HG02970 (cell line): ENCODE data around the gene NOTCH3.
A peak's percentile ranks its signal among the peaks of the same experiment; 100 is the strongest.

Experiments
- ATAC-seq: cut with Tn5 transposase; IDR thresholded peaks from one replicate; pipeline ENCODE4 v1.9.1; 2021; ENCODE audit warnings: mild to moderate bottlenecking, moderate library complexity, moderate number of reproducible peaks; ENCODE audit not compliant: unreplicated experiment, low FRiP score

NOTCH3 gene

DNA sequence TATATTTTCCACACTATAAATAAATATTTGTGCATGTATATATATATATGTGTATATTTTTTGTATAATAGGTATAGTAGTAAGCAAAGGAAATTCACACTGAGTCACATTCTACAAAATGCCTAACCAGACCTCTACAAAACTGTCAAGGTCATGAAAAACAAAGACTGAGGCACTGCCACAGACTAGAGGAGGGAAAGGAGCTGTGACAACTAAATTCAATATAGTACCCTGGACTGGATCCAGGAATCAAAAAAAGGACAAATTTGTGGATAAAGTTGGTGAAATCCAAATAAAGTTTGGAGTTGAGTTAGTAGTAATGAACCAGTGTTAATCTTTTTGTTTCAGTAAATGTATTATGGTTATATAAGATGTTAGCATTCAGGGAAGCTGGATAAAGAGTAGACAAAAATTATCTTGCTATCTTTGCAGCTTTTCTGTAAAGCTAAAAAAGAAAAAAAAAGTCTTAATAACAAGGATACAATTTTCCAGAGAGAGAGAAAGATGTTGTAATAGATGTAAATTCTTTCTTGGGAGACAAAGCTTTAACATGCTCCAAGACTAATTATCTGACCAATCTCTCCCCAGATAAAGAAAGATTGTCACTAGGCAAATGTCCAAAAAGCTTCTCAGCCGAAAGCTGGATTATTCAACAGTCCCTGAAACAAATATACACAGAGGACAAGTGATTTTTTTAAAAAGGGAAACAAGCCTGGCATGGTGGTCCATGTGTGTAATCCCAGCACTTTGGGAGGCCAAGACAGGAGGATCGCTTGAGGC, 74.5 kb downstream of the NOTCH3 start:
- no peak for ATAC-seq

DNA sequence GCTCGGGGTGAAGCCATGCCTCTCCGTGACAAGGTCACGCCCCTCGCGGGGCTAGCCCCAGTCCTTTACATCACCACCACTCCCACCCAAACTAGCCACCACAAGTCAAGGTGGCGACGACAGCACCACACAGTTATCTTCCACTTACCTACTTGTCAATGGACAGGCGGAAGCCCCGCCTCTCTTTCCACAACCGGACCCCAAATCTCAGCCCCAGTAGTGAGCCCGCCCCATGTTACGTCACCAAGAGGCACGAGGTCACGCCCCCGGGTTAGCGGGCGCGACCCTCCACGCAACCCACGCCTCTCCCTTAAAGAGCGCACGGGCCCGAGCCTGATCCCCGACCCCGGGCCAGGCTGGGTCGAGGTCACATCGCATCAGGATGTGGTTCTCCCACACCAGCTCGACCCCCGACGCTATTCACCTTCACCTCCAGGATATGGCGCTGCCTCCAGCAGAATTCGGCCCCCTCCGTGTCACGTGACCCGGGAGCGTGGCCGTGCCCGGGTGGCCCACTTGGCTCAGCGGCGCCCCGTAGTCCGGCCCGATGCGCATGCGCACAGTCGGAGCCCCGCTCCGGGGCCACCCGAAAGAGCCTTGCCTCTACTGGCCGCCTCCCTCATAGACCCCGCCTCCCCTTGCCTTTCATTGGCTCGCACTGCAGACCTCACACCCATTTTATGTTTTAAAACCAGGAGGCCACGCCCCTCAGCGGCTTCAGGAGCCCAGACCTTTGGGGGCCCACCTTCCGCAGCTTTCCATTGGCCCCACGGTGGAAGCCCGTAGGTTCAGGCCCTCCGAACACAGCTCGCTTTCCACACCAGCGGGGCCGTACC, 75.3 kb downstream of the NOTCH3 start:
- ATAC-seq, result peak; percentile 96

DNA sequence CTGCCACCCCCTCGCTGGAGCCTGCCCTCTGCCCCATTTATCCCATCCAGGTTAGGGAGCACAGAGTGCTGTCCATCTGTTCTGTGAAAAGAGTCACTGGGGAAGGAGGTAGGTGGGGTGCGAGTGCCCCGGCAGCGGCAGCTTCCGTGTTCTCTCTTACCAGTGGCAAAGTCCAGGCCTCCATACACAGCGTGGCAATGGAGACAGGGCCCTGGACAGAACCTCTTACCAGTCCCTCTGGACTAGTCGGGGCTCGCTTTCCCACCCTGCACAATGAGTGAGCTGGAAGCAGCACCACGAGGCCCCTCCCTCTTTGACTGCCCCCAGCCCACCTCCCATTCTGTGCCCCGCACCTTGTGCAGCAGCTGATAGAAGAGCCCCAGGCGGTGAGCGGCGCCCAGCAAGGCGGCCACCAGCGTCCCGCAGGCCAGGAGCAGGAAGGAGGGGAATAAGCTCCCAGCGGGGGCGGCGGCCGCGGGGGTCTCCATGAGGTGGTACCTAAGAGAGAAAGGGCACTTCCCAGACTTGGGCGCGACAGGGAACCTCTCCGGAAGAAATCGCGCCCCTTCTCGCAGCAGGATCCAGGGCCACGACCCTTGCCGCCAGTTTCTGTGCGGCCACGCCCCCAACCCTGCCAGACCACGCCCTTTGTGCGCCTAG, 76.1 kb downstream of the NOTCH3 start:
- no peak for ATAC-seq

DNA sequence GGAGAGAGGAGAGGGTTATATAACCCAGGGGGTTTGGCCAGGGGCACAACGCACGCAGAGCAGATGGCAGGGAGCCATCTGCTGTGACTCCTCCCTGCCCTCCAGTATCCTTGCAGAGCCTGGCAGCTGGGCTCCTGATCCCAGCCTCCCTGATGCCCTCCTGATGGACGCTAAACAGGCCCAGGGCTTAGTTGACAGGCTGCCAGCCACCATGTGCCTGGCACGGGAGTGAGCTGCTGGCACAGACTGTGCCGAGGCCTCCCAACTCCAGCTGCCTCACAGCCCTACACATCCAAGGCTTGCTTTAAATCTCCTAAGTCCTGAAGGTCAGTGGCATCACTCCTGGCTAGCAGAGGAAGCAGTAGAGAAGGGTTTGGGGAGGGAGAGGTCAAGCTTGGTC, 76.9 kb downstream of the NOTCH3 start:
- ATAC-seq, result no peak

DNA sequence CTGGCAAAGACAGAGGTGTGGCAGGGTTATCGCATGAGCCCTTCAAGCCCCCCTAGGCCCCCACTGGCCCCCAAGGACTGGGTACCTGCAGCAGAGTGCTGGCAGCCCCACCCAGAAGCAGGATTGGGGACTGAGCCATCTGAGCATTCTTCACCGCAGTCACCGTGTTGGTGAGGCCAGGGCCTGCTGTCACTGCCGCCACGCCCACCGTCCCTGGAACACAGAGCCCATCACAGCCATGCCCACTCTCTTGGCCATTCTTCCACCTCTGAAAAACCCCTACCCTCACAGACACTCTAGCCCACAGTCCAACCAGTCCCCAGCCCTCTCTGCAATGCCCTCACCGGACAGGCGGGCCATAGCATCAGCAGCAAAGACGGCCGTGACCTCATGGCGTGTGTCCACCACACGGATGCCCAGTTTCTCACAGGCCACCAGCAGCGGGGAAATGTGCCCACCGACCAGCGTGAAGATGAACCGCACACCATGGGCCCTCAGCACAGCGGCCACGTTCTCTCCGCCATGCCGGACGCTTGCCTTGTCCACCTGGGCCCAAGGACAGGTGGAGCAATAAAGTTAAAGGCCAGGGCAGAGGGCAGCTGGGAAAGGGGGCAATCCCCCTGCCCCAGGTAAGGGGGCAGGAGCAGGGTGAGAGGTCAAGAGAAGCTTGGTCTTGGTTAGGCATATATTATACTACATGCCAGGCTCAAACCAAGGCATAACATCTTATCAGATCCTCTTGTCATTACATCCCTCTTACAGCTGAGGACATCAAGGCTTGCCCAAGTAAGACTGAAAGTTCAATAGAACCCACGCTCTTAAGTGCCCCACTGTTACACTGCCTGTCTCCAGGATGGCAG, 77.5 kb downstream of the NOTCH3 start:
- ATAC-seq, result no peak

DNA sequence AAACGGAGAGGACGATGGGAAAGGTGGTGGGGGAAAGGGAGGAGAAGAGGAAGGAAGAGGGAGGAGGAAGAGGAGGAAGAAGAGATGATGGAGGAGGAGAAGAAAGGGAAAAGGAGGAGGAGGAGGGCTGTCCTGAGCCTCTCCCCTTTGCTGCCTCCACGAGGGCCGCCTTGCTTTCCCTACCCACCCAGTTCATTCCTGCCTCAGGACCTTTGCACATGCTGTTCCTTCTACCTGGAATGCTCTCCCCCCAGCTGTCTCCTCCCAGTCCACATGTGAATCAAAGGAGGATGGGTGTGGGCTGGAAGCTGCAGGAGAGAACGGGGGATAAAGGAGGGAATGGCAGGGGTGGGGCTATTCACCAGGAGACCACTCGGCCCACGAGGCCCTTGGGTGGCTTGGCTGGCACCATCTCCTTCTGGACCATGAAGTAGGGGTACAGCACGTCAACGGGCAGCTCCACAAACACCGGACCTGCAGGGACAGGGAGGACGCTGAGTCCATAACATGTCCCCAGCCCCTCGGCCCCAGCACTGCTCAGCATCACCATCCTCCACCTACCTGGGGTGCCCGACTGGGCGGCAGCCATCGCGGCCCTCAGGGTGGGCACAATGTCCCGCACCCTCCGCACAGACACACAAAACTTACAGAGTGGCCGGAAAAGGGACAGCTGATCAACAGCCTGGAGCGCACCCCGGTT, 78.3 kb downstream of the NOTCH3 start:
- no peak for ATAC-seq

DNA sequence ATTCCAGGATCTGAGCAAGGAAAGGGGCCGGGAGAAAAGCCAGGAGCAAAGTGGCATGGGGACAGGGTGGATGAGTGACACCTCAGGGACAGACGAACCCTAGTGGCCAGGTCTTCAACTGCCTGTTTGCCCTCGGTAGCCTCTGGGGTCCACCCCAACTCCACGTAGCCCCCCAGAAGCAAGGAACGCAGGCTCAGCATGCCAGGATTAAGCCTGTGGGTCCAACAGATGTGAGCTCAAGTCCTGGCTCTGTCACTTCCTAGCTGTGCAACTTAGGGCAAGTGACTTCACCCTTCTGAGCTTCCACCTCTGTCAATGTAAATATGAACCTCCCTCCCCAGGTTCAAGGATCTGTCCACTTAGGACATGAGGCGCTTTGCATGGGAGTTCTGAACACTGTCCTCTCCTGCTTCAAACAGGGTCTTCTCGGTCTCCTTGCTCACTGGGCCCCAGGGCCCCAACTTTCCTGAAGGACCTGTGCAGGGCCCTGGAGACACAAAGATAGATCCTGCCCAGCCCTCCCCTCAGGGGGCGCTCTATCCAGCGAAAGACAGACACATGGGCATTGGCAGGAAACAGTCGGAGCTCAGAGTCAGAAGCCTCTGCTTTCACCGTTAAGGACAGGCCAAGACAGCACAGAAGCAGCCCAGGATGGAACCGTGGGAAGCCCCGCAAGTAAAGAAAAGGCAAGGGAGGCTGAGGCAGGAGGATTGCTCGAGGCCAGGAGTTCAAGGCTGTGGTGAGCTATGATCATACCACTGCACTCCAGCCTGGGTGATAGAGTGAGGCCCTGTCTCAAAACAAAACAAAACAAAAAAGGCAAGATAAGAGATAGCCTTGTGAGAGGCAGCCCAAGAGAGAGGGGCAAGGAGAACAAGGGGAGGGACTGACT, 80.4 kb downstream of the NOTCH3 start:
- ATAC-seq, result no peak

DNA sequence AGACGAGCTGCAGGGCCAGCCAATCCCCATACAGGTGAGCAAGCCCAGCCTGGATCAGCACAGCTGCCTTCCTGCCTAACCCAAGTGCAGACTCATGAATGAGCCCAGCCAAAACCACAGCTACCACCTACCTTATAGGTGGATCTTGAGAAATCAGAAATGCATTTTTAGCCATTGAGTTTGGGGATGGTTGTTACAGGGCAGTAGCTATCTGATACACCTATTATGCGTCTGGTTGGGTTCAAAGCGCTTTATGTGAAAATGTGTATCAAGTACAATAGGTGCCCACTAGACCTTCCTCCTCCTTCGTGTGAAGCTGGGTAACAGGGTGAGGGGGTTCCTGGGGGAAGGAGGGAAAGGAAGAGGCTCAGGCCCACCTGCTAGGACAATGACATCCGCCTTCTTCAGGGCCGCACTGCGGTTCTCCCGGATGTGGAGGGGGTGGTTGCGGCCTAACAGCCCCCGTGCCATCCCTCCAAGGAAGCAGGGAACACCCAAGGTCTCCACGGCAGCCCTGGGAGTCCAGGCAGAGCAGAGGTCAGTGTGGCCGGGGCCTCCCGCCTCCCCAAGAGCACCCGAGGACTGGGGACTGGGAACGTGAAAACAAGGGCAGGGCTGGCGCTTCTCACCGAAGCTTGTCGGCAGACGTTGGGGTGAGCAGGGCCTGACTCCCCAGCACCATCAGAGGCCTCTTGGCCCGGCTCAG, 81.9 kb downstream of the NOTCH3 start:
- no peak for ATAC-seq

DNA sequence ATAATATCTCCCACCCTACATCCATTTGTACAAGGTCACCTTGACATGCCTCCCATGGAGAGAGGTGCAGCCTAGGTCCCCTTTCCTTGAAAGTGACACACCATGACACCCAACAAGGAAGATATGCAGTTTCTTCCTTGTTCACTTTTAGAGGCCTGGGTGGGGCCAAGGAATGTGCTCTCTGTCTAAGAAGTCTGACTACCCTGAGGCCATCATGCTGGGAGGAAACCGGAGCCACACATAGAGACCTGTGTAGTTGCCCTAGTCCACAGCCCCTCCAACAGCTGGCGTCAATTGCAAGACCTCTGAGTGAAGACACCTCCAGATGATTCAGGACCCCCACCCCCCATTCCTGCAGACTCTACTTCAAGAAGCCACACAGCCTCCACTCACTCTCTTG, 82.5 kb downstream of the NOTCH3 start:
- ATAC-seq, result no peak

DNA sequence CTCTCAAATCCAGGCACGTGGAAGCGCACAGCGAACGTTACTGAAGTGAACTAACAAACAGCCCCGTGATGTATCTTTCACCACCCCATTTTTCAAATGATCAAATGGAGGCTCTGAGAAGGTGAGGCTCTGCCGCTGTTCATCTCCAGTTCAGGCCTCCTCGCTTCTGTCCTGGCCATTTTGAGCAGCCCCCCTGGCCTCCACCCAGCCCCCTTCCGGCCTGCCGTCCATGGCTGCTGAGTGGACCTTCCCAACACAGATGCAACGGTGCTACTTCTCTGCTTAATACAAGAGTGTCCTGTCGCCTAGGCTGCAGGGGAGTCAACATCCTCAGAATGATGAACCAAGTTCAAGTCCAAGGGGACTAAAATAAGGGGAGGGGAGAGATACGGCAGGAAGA, 83.9 kb downstream of the NOTCH3 start:
- ATAC-seq, result no peak

DNA sequence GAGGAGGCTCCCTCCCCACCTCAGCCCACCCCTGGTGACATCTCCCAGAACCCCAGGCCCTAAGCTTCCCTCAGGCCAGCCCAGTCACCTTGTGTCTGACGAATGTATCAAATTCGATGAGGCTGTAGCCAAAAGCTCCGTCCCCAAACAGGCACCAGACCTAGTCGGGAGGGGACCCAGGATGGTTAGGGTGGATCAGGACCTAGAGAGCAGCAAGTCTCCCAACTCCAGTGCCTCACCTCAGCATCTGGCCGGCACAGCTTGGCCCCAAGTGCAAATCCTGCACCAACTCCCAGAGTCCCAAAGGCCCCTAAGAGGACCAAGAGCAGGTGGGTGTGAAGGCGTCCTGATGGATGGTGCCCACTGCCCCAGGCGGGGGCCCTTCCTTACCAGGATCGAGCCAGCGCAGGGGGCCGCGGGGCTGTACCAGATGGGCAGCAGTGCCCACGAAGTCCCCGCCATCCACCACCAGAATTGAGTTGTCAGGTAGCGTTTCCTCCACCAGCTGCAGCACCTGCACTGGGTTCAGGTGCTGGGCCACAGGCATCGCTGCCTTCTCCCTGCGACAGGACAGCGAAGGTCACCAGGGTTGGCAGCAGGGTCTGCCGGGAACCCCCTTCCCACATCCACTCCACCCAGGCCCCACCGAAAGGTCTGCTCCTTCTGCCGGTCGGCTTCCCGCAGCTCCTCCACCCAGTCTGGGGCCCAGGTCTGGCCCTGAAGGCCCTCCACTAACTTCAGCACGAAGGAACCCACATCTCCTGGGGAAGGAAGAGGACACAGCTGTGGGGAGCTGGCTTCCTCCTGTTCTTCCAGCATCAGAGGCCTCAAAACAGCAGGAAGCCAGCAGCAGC, 84.8 kb downstream of the NOTCH3 start:
- no peak for ATAC-seq

DNA sequence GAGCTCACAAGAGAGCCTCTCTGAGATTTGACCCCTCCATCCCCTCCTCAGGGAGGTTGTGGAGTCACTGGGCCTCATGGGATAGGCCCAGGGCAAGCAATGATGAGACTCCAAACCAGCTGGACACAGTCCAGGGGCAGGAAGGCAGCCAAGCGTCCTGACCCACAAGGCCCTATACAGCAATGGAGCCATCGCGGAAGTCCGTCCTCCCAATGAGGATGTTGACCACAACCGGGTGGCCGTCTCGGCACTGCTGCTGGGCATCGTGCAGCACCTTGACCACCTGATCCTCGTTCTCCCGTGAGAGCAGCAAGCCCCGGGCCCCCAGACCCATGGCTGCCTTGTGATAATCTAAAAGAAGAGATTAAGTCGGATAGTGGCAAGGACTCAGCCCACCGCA, 85.7 kb downstream of the NOTCH3 start:
- no peak for ATAC-seq

DNA sequence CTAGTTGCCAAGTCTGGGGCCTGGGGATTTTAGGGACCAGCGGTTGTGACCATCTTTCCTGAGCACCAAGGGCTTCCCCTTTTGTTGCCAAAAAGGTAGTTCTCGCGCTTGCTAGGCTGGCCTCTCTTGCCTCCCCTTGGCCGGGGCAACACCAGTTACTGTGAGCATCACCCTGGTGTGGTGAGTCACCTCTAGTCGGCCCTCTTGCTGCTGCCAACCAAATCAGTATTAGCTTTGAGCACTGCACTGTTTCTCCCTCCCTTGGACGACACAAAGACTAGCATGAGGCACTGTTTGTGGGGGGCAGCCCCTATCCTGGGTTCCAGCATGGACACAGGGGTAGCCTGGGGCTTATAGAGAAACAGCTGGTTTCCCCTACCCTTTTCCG, 86.6 kb downstream of the NOTCH3 start:
- no peak for ATAC-seq

DNA sequence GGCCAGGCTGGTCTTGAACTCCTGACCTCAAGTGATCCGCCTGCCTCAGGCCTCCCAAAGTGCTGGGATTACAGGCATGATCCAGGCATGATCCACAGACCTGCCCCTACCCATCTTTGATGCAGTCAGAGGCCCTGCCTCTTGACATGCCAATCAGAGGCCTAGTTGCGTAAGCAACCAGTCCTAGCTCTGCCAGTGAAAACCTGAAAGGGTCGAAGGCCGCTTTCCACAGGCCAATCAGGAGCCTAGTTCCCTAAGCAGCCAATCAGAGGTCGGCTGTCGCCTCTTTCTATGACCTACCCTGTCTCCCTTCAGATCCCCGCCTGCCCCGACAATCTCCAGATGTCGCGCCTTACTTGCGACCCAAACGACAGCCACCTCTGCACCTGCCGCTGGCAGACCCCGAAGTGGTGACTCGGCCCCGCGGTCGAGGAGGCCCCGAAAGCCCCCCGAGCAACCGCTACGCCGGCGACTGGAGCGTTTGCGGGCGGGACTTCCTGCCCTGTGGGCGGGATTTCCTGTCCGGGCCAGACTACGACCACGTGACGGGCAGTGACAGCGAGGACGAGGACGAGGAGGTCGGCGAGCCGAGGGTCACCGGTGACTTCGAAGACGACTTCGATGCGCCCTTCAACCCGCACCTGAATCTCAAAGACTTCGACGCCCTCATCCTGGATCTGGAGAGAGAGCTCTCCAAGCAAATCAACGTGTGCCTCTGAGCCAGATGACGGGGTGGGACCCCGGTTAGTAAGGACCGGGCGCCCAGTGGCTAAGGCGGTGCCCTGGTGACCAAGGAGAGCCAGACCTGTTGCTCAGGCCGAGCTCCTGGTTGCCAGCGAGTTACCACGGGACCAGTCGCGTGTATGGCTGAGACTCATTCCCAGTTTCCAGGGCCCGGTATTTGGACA, 87.3 kb downstream of the NOTCH3 start:
- no peak for ATAC-seq

DNA sequence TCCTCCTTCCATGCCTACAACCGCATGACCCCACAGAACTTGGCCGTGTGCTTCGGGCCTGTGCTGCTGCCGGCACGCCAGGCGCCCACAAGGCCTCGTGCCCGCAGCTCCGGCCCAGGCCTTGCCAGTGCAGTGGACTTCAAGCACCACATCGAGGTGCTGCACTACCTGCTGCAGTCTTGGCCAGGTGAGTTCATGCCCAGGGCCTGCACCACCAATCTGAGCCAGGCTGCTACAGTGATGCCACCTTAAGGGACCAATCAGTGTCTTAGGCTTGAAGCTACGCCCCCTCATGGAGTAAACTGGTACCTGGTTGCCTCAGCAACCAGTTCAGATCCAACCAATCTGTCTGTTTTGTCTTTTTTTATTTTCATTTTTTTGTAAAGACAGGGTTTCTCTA, 88.4 kb downstream of the NOTCH3 start:
- no peak for ATAC-seq

DNA sequence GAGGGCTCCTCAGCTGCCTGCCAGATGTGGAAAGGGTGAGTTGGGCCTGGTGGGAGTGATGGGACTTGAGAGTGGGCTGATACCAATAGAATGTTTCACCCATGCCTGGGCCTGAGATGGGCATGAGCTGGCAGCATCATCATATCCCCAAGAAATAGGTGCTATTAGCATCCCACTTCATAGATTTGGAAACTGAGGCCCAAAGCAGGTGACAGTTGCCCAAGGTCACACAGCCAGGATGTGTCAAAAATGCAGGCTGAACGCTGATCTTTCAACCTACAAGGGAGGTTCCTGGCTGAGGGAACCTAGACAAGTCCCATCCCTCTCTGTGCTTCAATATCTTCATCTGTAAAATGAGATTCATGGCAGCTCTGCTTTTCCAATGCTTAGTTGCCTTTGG, 89.0 kb downstream of the NOTCH3 start:
- no peak for ATAC-seq
